Measurements from ENCODE around the gene MTA1.

GRCh38 chr14:105430565-105430964 lies 10.9 kb downstream of the MTA1 start:
- no peak for TF ChIP-seq EZH2 (optimal IDR thresholded peaks at IDR 0.05; ENCODE audit: low read depth, low read length)
- TF ChIP-seq, protein P1, sequence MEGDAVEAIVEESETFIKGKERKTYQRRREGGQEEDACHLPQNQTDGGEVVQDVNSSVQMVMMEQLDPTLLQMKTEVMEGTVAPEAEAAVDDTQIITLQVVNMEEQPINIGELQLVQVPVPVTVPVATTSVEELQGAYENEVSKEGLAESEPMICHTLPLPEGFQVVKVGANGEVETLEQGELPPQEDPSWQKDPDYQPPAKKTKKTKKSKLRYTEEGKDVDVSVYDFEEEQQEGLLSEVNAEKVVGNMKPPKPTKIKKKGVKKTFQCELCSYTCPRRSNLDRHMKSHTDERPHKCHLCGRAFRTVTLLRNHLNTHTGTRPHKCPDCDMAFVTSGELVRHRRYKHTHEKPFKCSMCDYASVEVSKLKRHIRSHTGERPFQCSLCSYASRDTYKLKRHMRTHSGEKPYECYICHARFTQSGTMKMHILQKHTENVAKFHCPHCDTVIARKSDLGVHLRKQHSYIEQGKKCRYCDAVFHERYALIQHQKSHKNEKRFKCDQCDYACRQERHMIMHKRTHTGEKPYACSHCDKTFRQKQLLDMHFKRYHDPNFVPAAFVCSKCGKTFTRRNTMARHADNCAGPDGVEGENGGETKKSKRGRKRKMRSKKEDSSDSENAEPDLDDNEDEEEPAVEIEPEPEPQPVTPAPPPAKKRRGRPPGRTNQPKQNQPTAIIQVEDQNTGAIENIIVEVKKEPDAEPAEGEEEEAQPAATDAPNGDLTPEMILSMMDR (IDR thresholded peaks at IDR 0.05; ENCODE audit: low read length) = no peak

All from MM.1S (cell line).